IMR-90 (cell line): Measurements from ENCODE around the gene POU2F2.

Experiments
- CTCF ChIP-seq: conservative IDR thresholded peaks from 2 replicates; pipeline ENCODE4 v1.5.1; 2012; ENCODE audit warnings: mild to moderate bottlenecking, low read depth, low read length, improper control_type of control experiment
- ELK1 ChIP-seq: fragments of 150-350 bp; IDR thresholded peaks from 2 replicates; pipeline ENCODE4 v1.6.1; 2016; ENCODE audit warnings: low read depth, mild to moderate bottlenecking, low read length, moderate library complexity, borderline replicate concordance
- MAFK ChIP-seq: IDR thresholded peaks from 2 replicates; pipeline ENCODE4 v1.6.1; 2012; ENCODE audit warnings: low read depth, low read length, improper control_type of control experiment
- MXI1 ChIP-seq: IDR thresholded peaks from 2 replicates; pipeline ENCODE4 v1.6.1; 2012; ENCODE audit warnings: low read depth, mild to moderate bottlenecking, low read length, moderate library complexity, borderline replicate concordance
- POLR2A ChIP-seq: IDR thresholded peaks from 2 replicates; pipeline ENCODE4 v1.6.1; 2012; ENCODE audit warnings: mild to moderate bottlenecking, low read depth, low read length
- RFX5 ChIP-seq: IDR thresholded peaks from 2 replicates; pipeline ENCODE4 v1.8.0; 2012; ENCODE audit warnings: low read depth, mild to moderate bottlenecking, low read length, moderate library complexity

GRCh38 chr19:42122691-42123607 is 9.3 kb downstream of the POU2F2 start:
- TF ChIP-seq ELK1 (no peak), POLR2A (no peak), CTCF (no peak), RFX5 (no peak), MAFK (no peak), MXI1 (no peak)
